Caco-2 (cell line): Measurements from ENCODE around the gene CARD9. TPM values are rescaled to one million over a fixed set of nuclear protein-coding genes. Genes with fewer than 3 reads are reported as not detected.

Source experiments
- BruUV-seq: library from RNA; stranded (reverse); fragments of 400-500 nt; replicated peaks from 2 replicates; lab custom pipeline; 2021; lab: Mats Ljungman, UMichigan
- CTCF ChIA-PET: fragments of 300-600 bp; sonication (Branson Sonifier 250); formaldehyde crosslinking; loops from one replicate; lab custom pipeline; 2022; ENCODE audit warnings: antibody characterized with exemption; lab: Charles Lee
- POLR2A ChIA-PET: fragments of 300-600 bp; sonication (Branson Sonifier 250); formaldehyde crosslinking; loops from one replicate; lab custom pipeline; 2022; ENCODE audit warnings: antibody characterized with exemption; lab: Charles Lee
- DNase-seq, 2 experiments: peaks; one replicate each; pipeline versions ENCODE4 v3.0.0 to v3.0.0-alpha.2; 2020 to 2022
- H3K27me3 ChIP-seq: replicated peaks from 2 replicates; pipeline ENCODE4 v1.6.0; 2011; ENCODE audit warnings: low read length; ENCODE audit not compliant: control insufficient read depth, insufficient read depth
- H3K36me3 ChIP-seq: 2 replicates; pipeline ENCODE4 v1.5.1; 2011; ENCODE audit warnings: low read length; ENCODE audit not compliant: control insufficient read depth, insufficient read depth
- H3K4me1 ChIP-seq: fragments of 250-450 bp; sonication (Bioruptor Pico); 2 replicates; pipeline ENCODE4 v1.5.1; 2020; ENCODE audit warnings: mild to moderate bottlenecking
- H3K4me3 ChIP-seq: 2 replicates; pipeline ENCODE4 v1.5.1; 2011; ENCODE audit warnings: low read depth, mild to moderate bottlenecking, control low read depth, low read length
- H3K9me3 ChIP-seq: fragments of 250-450 bp; sonication (Bioruptor Pico); 2 replicates; pipeline ENCODE4 v1.5.1; 2020; ENCODE audit warnings: mild to moderate bottlenecking, moderate library complexity
- H3K27ac Mint-ChIP-seq: one replicate; pipeline ENCODE4 v1.8.0; 2022; ENCODE audit warnings: mixed read lengths; ENCODE audit not compliant: unreplicated experiment
- H3K27me3 Mint-ChIP-seq: one replicate; pipeline ENCODE4 v1.8.0; 2022; ENCODE audit warnings: mixed read lengths; ENCODE audit not compliant: insufficient read depth, unreplicated experiment
- H3K36me3 Mint-ChIP-seq: one replicate; pipeline ENCODE4 v1.8.0; 2022; ENCODE audit warnings: mild to moderate bottlenecking, mixed read lengths; ENCODE audit not compliant: insufficient read depth, unreplicated experiment
- H3K4me1 Mint-ChIP-seq: one replicate; pipeline ENCODE4 v1.8.0; 2022; ENCODE audit warnings: low read depth, mixed read lengths; ENCODE audit not compliant: unreplicated experiment
- H3K4me3 Mint-ChIP-seq: one replicate; pipeline ENCODE4 v1.8.0; 2022; ENCODE audit warnings: mild to moderate bottlenecking, moderate library complexity, mixed read lengths; ENCODE audit not compliant: unreplicated experiment
- H3K9me3 Mint-ChIP-seq: one replicate; pipeline ENCODE4 v1.8.0; 2022; ENCODE audit warnings: mixed read lengths; ENCODE audit not compliant: unreplicated experiment
- intact Hi-C: fragments of 100-400 bp; cut with micrococcal nuclease; formaldehyde crosslinking; loops from one replicate; pipeline ENCODE4 v1.10.0; 2022; ENCODE audit not compliant: unreplicated experiment
- total RNA-seq: library from RNA; stranded (reverse); gene quantifications from 2 replicates; pipeline ENCODE4 v1.2.3, GENCODE V29; 2022
- TF ChIP-seq, protein P1 (sequence below), 2 experiments: fragments of 200-600 bp in 1 of 2; IDR thresholded peaks; 1 replicate in 1 of 2; 2 replicates in 1 of 2; pipeline versions ENCODE4 v1.5.1 to v1.8.0; 2011 to 2022; ENCODE audit warnings: antibody characterized with exemption in 1 of 2, control low read depth in 1 of 2, inconsistent platforms in 1 of 2, low read depth in 1 of 2, low read length in 1 of 2, mild to moderate bottlenecking in 1 of 2, moderate library complexity in 1 of 2; ENCODE audit not compliant: insufficient read depth in 1 of 2, severe bottlenecking in 1 of 2, unreplicated experiment in 1 of 2

The CARD9 gene
- total RNA-seq, 1 experiment from 2014 or later = 1.7 TPM

DNA sequence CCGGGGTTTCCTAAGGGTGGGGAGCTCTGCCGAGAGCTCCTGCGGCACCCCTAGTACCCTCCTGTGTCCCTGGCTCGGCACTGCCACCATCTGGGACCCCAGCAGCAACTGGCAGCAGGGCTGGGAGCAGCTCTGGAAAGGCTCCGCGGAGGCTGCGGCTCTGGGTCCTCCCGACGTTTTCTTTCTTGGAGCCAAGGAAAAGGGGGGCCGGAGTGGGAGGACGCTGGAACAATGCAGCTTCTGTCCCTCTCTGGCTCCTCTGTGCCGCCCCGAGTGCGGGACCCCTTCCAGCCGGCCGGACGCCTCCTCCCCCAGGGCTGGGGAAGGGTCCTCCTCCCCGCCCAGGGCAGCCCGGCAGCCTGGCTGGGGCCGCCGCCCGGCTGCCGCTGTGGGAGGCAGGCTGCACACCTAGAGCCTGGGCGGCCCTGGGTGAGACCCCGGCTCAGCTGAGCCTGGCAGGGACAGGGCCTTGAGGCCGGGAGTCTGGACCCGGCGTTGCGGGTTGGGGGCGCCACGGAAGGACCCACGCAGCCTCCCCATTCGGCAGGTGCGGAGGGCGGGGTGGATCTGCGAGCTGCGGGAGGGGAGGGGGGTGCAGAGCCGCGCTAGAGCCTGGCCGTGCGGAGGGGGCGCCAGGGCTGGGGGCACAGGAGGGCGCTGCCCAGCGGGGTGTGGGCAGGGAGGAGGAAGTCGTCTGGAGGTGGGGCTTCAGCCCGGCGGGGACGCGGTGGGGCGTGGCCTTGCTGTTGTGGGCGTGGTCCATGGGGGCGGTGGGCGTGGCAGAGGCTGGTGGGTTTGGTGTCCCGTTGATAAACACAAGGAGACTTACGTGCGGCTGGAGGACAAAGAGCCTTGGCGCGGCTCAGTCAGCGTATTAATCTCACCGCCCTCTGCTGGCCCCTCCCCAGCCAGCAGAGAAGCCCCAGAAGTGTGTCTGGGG, 31.0 kb downstream of the CARD9 start:
- H3K27me3 ChIP-seq = no peaks in the 10 kb centered on the region
- H3K9me3 ChIP-seq = no peaks in the 10 kb centered on the region
- Mint-ChIP-seq H3K27ac (no peak overlapping the region), H3K4me3 (no peak overlapping the region), H3K9me3 (no peaks in the 10 kb centered on the region), H3K4me1 (no peaks in the 10 kb centered on the region), H3K36me3 (peaks cover 32% of the 10 kb centered on the region), H3K27me3 (no peaks in the 10 kb centered on the region)
- TF ChIP-seq, protein P1, sequence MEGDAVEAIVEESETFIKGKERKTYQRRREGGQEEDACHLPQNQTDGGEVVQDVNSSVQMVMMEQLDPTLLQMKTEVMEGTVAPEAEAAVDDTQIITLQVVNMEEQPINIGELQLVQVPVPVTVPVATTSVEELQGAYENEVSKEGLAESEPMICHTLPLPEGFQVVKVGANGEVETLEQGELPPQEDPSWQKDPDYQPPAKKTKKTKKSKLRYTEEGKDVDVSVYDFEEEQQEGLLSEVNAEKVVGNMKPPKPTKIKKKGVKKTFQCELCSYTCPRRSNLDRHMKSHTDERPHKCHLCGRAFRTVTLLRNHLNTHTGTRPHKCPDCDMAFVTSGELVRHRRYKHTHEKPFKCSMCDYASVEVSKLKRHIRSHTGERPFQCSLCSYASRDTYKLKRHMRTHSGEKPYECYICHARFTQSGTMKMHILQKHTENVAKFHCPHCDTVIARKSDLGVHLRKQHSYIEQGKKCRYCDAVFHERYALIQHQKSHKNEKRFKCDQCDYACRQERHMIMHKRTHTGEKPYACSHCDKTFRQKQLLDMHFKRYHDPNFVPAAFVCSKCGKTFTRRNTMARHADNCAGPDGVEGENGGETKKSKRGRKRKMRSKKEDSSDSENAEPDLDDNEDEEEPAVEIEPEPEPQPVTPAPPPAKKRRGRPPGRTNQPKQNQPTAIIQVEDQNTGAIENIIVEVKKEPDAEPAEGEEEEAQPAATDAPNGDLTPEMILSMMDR (IDR thresholded peaks at IDR 0.05; ENCODE audit: insufficient read depth in 1 of 2, low read depth in 1 of 2, low read length in 1 of 2, severe bottlenecking in 1 of 2, unreplicated experiment in 1 of 2) = no peak
- no peak for DNase-seq
- no peak overlapping the region for H3K4me3 ChIP-seq
- CTCF ChIA-PET = no interaction called here
- no peaks in the 10 kb centered on the region; the same call in 1 of the 2 replicates for H3K36me3 ChIP-seq
- no TSS peak for BruUV-seq
- POLR2A ChIA-PET = no interaction called here
- H3K4me1 ChIP-seq = peaks cover 20% of the 10 kb centered on the region
- intact Hi-C loops = no loop called here

GRCh38 chr9:136341769-136342168, 31.7 kb downstream of the CARD9 start:
- CTCF ChIA-PET = no interaction called here
- peaks cover 30% of the 10 kb centered on the region for H3K36me3 Mint-ChIP-seq
- Histone ChIP-seq H3K9me3 (no peaks in the 10 kb centered on the region), H3K4me3 (no peak overlapping the region), H3K4me1 (peaks cover 19% of the 10 kb centered on the region), H3K27me3 (no peaks in the 10 kb centered on the region), H3K36me3 (no peaks in the 10 kb centered on the region; the same call in 1 of the 2 replicates)
- H3K27ac Mint-ChIP-seq = no peak overlapping the region
- H3K4me1 Mint-ChIP-seq = no peaks in the 10 kb centered on the region
- no peaks in the 10 kb centered on the region for H3K9me3 Mint-ChIP-seq
- POLR2A ChIA-PET = no interaction called here
- intact Hi-C loops = no loop called here
- BruUV-seq = no TSS peak
- H3K27me3 Mint-ChIP-seq = no peaks in the 10 kb centered on the region
- no peak for DNase-seq
- TF ChIP-seq, protein P1 (IDR thresholded peaks at IDR 0.05; ENCODE audit: insufficient read depth in 1 of 2, low read depth in 1 of 2, low read length in 1 of 2, severe bottlenecking in 1 of 2, unreplicated experiment in 1 of 2) = no peak
- no peak overlapping the region for H3K4me3 Mint-ChIP-seq

DNA sequence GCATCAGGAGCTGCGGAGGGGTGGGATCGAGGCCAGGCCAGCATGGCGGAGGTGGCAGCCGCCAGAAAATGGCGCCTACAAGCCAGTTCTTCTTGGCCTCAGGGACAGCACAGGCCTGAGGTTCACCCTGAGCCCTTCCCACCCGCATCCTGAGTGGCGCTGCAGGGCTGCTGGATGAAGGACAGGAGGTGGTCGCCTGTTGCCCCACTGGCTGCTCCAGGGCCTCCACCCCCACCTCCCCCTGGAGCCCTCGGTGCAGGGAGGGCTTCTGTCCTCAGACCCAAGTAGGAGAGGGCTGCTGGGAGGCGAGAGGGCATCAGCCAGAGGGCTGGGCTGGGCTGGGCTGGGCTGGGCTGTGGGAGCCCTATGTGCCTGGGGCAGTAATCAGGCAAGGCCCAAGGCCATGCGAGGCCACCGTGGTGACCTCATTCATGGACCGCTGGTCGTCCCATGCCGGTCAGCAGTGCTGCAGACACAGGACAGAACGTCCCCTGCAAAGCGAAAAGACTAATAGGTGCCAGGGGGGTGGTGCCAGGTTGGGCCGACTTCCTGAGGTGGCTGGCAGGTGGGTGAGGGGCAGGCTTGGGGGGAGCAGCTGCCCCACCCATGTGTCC, 32.3 kb downstream of the CARD9 start:
- H3K36me3 ChIP-seq = no peaks in the 10 kb centered on the region; the same call in 1 of the 2 replicates
- no peak overlapping the region for H3K27ac Mint-ChIP-seq
- ChIA-PET POLR2A (no interaction called here), CTCF (interaction anchor here (0.6 kb wide), 1 partner anchor 22 kb away, joined by 3 read pairs; no protein-coding TSS in a partner anchor)
- H3K4me1 Mint-ChIP-seq = no peaks in the 10 kb centered on the region
- H3K4me3 ChIP-seq = no peak overlapping the region
- no peaks in the 10 kb centered on the region for H3K9me3 Mint-ChIP-seq
- peaks cover 13% of the 10 kb centered on the region for H3K4me1 ChIP-seq
- H3K36me3 Mint-ChIP-seq = peaks cover 30% of the 10 kb centered on the region
- no peaks in the 10 kb centered on the region for H3K27me3 Mint-ChIP-seq
- no peak overlapping the region for H3K4me3 Mint-ChIP-seq
- BruUV-seq = no TSS peak
- TF ChIP-seq, protein P1 (IDR thresholded peaks at IDR 0.05; ENCODE audit: insufficient read depth in 1 of 2, low read depth in 1 of 2, low read length in 1 of 2, severe bottlenecking in 1 of 2, unreplicated experiment in 1 of 2) = no peak
- H3K9me3 ChIP-seq = no peaks in the 10 kb centered on the region
- H3K27me3 ChIP-seq = no peaks in the 10 kb centered on the region
- intact Hi-C loops = no loop called here
- DNase-seq = no peak
